Gastrocnemius medialis (tissue), 4 donors: Measurements from ENCODE around the gene SYTL2. TPM values are rescaled to one million over a fixed set of nuclear protein-coding genes. Genes with fewer than 3 reads are reported as not detected.

Source experiments
- ATAC-seq, 2 donors: fragments of 150-250 bp; one replicate each; pipeline ENCODE4 v1.9.1; 2016
- DNase-seq, 2 donors: peaks; one replicate each; pipeline ENCODE4 v3.0.0-alpha.2; 2019
- H3K27ac ChIP-seq, 4 donors: fragments of 200-600 bp; sonication (generic); 1 replicate in 1 of 4; 2 replicates in 3 of 4; pipeline ENCODE4 v1.5.1; 2016 to 2018; ENCODE audit warnings: mild to moderate bottlenecking in 2 of 4, moderate library complexity in 1 of 4
- H3K27me3 ChIP-seq, 3 donors: fragments of 200-600 bp; sonication (generic) in 2 of 3; 1 replicate in 1 of 3; 2 replicates in 2 of 3; pipeline versions ENCODE4 v1.5.1 to v1.6.0; 2016 to 2019; ENCODE audit warnings: mild to moderate bottlenecking in 1 of 3, moderate library complexity in 1 of 3
- H3K36me3 ChIP-seq, 2 donors: fragments of 200-600 bp; sonication (generic) in 1 of 2; one replicate each; pipeline ENCODE4 v1.5.1; 2017 to 2018
- H3K4me1 ChIP-seq, 2 donors: fragments of 200-600 bp; sonication (generic) in 1 of 2; one replicate each; pipeline ENCODE4 v1.5.1; 2016 to 2017; ENCODE audit warnings: mild to moderate bottlenecking in 2 of 2
- H3K4me3 ChIP-seq, 4 donors: fragments of 200-600 bp; sonication (generic) in 3 of 4; 1 replicate in 1 of 4; 2 replicates in 3 of 4; pipeline ENCODE4 v1.5.1; 2016 to 2019; ENCODE audit warnings: mild to moderate bottlenecking in 2 of 4
- H3K9me3 ChIP-seq, 3 donors: fragments of 200-600 bp; sonication (generic) in 2 of 3; 1 replicate in 1 of 3; 2 replicates in 2 of 3; pipeline ENCODE4 v1.5.1; 2016 to 2019
- CTCF ChIP-seq, 5 experiments: fragments of 450-650 bp in 3 of 5; fragments of 200-600 bp in 2 of 5; sonication (generic) in 2 of 5; IDR thresholded peaks in 4 of 5; conservative IDR thresholded peaks in 1 of 5; 1 replicate in 4 of 5; 2 replicates in 1 of 5; pipeline ENCODE4 v1.5.1; 2016 to 2019; ENCODE audit warnings: antibody characterized with exemption in 5 of 5, mild to moderate bottlenecking in 3 of 5, moderate library complexity in 3 of 5
- POLR2A ChIP-seq, 2 donors: fragments of 450-650 bp; IDR thresholded peaks; one replicate each; pipeline ENCODE4 v1.6.1; 2017; ENCODE audit warnings: antibody characterized with exemption in 2 of 2, mild to moderate bottlenecking in 2 of 2, moderate library complexity in 2 of 2
- in situ Hi-C, 4 donors: fragments of 200-750 bp; cut with MboI; loops; one replicate each; pipeline versions ENCODE4 v1.15.0 to v1.8.0; 2017; ENCODE audit warnings: low sequenced_read_pairs in 4 of 4
- intact Hi-C: fragments of 100-400 bp; cut with DNase I; formaldehyde crosslinking; loops from one replicate; pipeline ENCODE4 v1.15.1; 2023; ENCODE audit warnings: low total_unique reads
- total RNA-seq, 4 donors: library from RNA; depleted of rRNA; stranded (reverse); fragments of >200 nt; gene quantifications; one replicate each; pipeline versions ENCODE4 v1.1.0 to v1.2.3, GENCODE V29; 2016

The SYTL2 gene
- total RNA-seq, 4 donors from 2014 or later, result 0.97 to 11.9 (median 2.7) TPM

- no peak for TF ChIP-seq POLR2A (IDR thresholded peaks at IDR 0.05)
- TF ChIP-seq CTCF (IDR thresholded peaks at IDR 0.05 in 4 of 5, conservative IDR thresholded peaks at IDR 0.05 in 1 of 5), result no peak
- intact Hi-C loops (loop anchor here (10.0 kb wide), 1 partner anchor 115 kb away; no protein-coding TSS in a partner anchor), in situ Hi-C loops (no loop called here)
- DNase-seq (no peak), ATAC-seq (no peak)
- no peaks in the 10 kb centered on the region for H3K9me3 ChIP-seq
- no peaks in the 10 kb centered on the region for H3K36me3 ChIP-seq
- peaks cover 0 to 8% of the 10 kb centered on the region in 2 donors for H3K4me1 ChIP-seq
- H3K27me3 ChIP-seq, result no peaks in the 10 kb centered on the region
- H3K4me3 ChIP-seq, result peak overlapping the region; percentile 60 to 83 (median 64)
- H3K27ac ChIP-seq, result peak overlapping the region in 2 of 4 donors; percentile 19 to 42
Observed at GRCh38 chr11:85809863-85810262, 1.1 kb downstream of the SYTL2 start.

- intact Hi-C loops (no loop called here), in situ Hi-C loops (no loop called here)
- TF ChIP-seq CTCF (IDR thresholded peaks at IDR 0.05 in 4 of 5, conservative IDR thresholded peaks at IDR 0.05 in 1 of 5) (no peak), POLR2A (IDR thresholded peaks at IDR 0.05) (no peak)
- Histone ChIP-seq H3K4me1 (peaks cover 0 to 8% of the 10 kb centered on the region in 2 donors), H3K4me3 (no peak overlapping the region), H3K27me3 (no peaks in the 10 kb centered on the region), H3K27ac (no peak overlapping the region), H3K36me3 (no peaks in the 10 kb centered on the region), H3K9me3 (no peaks in the 10 kb centered on the region)
- DNase-seq (no peak), ATAC-seq (no peak)
Observed at GRCh38 chr11:85809191-85809590, 1.8 kb downstream of the SYTL2 start.

- in situ Hi-C loops (no loop called here), intact Hi-C loops (no loop called here)
- H3K4me1 ChIP-seq, result peaks cover 0 to 8% of the 10 kb centered on the region in 2 donors
- TF ChIP-seq POLR2A (IDR thresholded peaks at IDR 0.05), result no peak
- no peak for TF ChIP-seq CTCF (IDR thresholded peaks at IDR 0.05 in 4 of 5, conservative IDR thresholded peaks at IDR 0.05 in 1 of 5)
- no peaks in the 10 kb centered on the region for H3K9me3 ChIP-seq
- DNase-seq (no peak), ATAC-seq (no peak)
- H3K27ac ChIP-seq, result no peak overlapping the region
- H3K4me3 ChIP-seq, result no peak overlapping the region
- no peaks in the 10 kb centered on the region for H3K36me3 ChIP-seq
- H3K27me3 ChIP-seq, result no peaks in the 10 kb centered on the region
Observed at GRCh38 chr11:85806876-85807275, 4.1 kb downstream of the SYTL2 start.

GRCh38 chr11:85806016-85806415 lies 4.9 kb downstream of the SYTL2 start:
- Histone ChIP-seq H3K4me3 (no peak overlapping the region), H3K27me3 (no peaks in the 10 kb centered on the region), H3K36me3 (no peaks in the 10 kb centered on the region), H3K4me1 (peaks cover 0 to 8% of the 10 kb centered on the region in 2 donors), H3K27ac (no peak overlapping the region), H3K9me3 (no peaks in the 10 kb centered on the region)
- ATAC-seq (no peak), DNase-seq (no peak)
- in situ Hi-C loops (no loop called here), intact Hi-C loops (no loop called here)
- no peak for TF ChIP-seq POLR2A (IDR thresholded peaks at IDR 0.05)

GRCh38 chr11:85805387-85805786 lies 5.6 kb downstream of the SYTL2 start:
- Histone ChIP-seq H3K36me3 (no peaks in the 10 kb centered on the region), H3K4me3 (no peak overlapping the region), H3K9me3 (no peaks in the 10 kb centered on the region), H3K27me3 (no peaks in the 10 kb centered on the region), H3K27ac (no peak overlapping the region), H3K4me1 (peaks cover 0 to 4% of the 10 kb centered on the region in 2 donors)
- ATAC-seq, result no peak
- in situ Hi-C loops (no loop called here), intact Hi-C loops (no loop called here)
- no peak for DNase-seq
- TF ChIP-seq POLR2A (IDR thresholded peaks at IDR 0.05), result no peak
- no peak for TF ChIP-seq CTCF (IDR thresholded peaks at IDR 0.05 in 4 of 5, conservative IDR thresholded peaks at IDR 0.05 in 1 of 5)
